OCI-LY1 (cell line): ENCODE data around the gene LMX1B.

ENCODE experiments used
- H2AFZ ChIP-seq: fragments of 200-600 bp; sonication (generic), shearing (Covaris generic); 2 replicates; pipeline ENCODE4 v1.6.0; 2014; ENCODE audit warnings: antibody characterized with exemption, mild to moderate bottlenecking, low read length
- H3F3A ChIP-seq: fragments of 200-600 bp; sonication (generic), shearing (Covaris generic); 2 replicates; pipeline ENCODE4 v1.6.0; 2014; ENCODE audit warnings: mild to moderate bottlenecking, antibody characterized with exemption, low read length, moderate library complexity; ENCODE audit not compliant: insufficient read depth
- H3K27ac ChIP-seq: fragments of 200-600 bp; sonication (generic); 2 replicates; pipeline ENCODE4 v1.5.1; 2014; ENCODE audit warnings: low read length, mixed run types, mild to moderate bottlenecking, low read depth; ENCODE audit not compliant: poor library complexity, severe bottlenecking
- H3K27me3 ChIP-seq: fragments of 200-600 bp; sonication (generic); 2 replicates; pipeline ENCODE4 v1.6.0; 2014; ENCODE audit warnings: antibody characterized with exemption, mild to moderate bottlenecking, low read length, moderate library complexity; ENCODE audit not compliant: insufficient read depth
- H3K36me3 ChIP-seq: fragments of 200-600 bp; sonication (generic); 2 replicates; pipeline ENCODE4 v1.6.1; 2014; ENCODE audit warnings: mild to moderate bottlenecking, antibody characterized with exemption, low read length, moderate library complexity, mixed read lengths; ENCODE audit not compliant: insufficient read depth
- H3K4me1 ChIP-seq: fragments of 200-600 bp; sonication (generic); 2 replicates; pipeline ENCODE4 v1.5.1; 2014; ENCODE audit warnings: mild to moderate bottlenecking, low read length, moderate library complexity; ENCODE audit not compliant: insufficient read depth, severe bottlenecking
- H3K4me2 ChIP-seq: fragments of 200-600 bp; sonication (generic), shearing (Covaris generic); 2 replicates; pipeline ENCODE4 v1.6.1; 2014; ENCODE audit warnings: low read length
- H3K4me3 ChIP-seq: fragments of 200-600 bp; sonication (generic); 2 replicates; pipeline ENCODE4 v1.5.1; 2014; ENCODE audit warnings: low read length, low read depth, mild to moderate bottlenecking, mixed read lengths; ENCODE audit not compliant: poor library complexity, severe bottlenecking
- H3K79me2 ChIP-seq: fragments of 200-600 bp; shearing (Covaris generic); 2 replicates; pipeline ENCODE4 v1.6.1; 2016; ENCODE audit warnings: mixed run types, low read length, mixed read lengths; ENCODE audit not compliant: insufficient read depth
- H3K9ac ChIP-seq: fragments of 200-600 bp; sonication (generic), shearing (Covaris generic); 2 replicates; pipeline ENCODE4 v1.6.1; 2014; ENCODE audit warnings: mild to moderate bottlenecking, low read length, mixed read lengths
- H3K9me2 ChIP-seq: fragments of 200-600 bp; sonication (generic), shearing (Covaris generic); 2 replicates; pipeline ENCODE4 v1.6.1; 2014; ENCODE audit warnings: low read depth, mild to moderate bottlenecking, low read length, mixed read lengths
- H3K9me3 ChIP-seq: fragments of 200-600 bp; shearing (Covaris generic); 2 replicates; pipeline ENCODE4 v1.6.1; 2014; ENCODE audit warnings: low read length, mixed read lengths
- H4K20me1 ChIP-seq: fragments of 200-600 bp; sonication (generic), shearing (Covaris generic); 2 replicates; pipeline ENCODE4 v1.6.0; 2016; ENCODE audit warnings: mild to moderate bottlenecking, low read length; ENCODE audit not compliant: insufficient read depth
- EZH2 ChIP-seq: fragments of 200-600 bp; sonication (generic), shearing (Covaris generic); IDR thresholded peaks from 2 replicates; pipeline ENCODE4 v1.8.0; 2017; ENCODE audit warnings: borderline replicate concordance, mixed run types, mild to moderate bottlenecking, antibody characterized with exemption, low read length, moderate library complexity, mixed read lengths
- TF ChIP-seq, protein P1 (sequence below): fragments of 200-600 bp; sonication (generic), shearing (Covaris generic); IDR thresholded peaks from 2 replicates; pipeline ENCODE4 v1.5.1; 2017; ENCODE audit warnings: mild to moderate bottlenecking, antibody characterized with exemption, low read length, moderate library complexity, mixed read lengths

Gene LMX1B

DNA sequence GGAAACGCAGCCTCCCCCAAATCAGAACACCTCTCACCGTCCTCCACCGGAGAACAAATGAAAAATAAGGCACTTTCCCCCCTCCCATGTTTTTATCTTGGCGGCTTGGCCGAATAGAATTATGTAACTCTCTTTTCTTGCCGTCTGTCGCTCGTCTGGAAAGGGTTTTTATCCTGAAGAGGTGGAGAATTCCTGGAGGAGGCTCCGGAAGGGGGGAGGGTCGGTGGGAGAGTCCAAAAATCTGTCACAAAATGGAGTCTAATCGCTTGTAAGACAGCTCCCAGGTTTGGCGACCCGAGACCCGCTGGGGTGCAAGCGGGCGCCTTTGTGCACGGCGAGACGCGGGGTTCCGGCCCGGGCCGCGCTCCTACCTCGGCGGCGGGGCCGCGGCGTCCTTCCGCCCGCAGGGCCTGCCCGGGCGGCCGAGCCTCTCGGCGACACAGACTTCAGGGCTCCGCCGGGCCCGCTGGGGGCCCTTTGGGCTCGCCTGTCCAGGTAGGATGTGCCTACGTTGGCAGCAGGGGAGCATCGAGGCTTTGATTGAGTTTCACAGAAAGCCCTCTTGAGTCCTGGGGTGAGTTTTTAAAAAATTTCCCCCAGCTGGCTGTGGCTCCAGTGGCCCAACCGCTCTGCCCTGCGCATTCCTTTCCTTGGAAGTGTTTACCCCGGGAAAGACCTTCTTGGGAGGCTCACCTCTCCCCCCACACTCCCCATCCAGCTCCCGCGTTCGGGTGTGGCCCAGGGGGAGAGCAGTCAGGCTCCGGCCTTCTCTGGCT, 5.0 kb downstream of the LMX1B start:
- Histone ChIP-seq H3F3A (no peaks in the 10 kb centered on the region), H3K4me1 (no peaks in the 10 kb centered on the region), H3K4me2 (no peak overlapping the region), H3K4me3 (no peak overlapping the region), H2AFZ (no peak overlapping the region), H4K20me1 (no peaks in the 10 kb centered on the region), H3K27me3 (no peaks in the 10 kb centered on the region), H3K27ac (no peak overlapping the region), H3K9me2 (no peaks in the 10 kb centered on the region), H3K79me2 (no peaks in the 10 kb centered on the region), H3K9me3 (no peaks in the 10 kb centered on the region), H3K9ac (no peak overlapping the region), H3K36me3 (no peaks in the 10 kb centered on the region)
- no peak for TF ChIP-seq EZH2
- TF ChIP-seq, protein P1, sequence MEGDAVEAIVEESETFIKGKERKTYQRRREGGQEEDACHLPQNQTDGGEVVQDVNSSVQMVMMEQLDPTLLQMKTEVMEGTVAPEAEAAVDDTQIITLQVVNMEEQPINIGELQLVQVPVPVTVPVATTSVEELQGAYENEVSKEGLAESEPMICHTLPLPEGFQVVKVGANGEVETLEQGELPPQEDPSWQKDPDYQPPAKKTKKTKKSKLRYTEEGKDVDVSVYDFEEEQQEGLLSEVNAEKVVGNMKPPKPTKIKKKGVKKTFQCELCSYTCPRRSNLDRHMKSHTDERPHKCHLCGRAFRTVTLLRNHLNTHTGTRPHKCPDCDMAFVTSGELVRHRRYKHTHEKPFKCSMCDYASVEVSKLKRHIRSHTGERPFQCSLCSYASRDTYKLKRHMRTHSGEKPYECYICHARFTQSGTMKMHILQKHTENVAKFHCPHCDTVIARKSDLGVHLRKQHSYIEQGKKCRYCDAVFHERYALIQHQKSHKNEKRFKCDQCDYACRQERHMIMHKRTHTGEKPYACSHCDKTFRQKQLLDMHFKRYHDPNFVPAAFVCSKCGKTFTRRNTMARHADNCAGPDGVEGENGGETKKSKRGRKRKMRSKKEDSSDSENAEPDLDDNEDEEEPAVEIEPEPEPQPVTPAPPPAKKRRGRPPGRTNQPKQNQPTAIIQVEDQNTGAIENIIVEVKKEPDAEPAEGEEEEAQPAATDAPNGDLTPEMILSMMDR, result no peak

- H3F3A ChIP-seq, result no peaks in the 10 kb centered on the region
- no peaks in the 10 kb centered on the region for H3K9me2 ChIP-seq
- H3K79me2 ChIP-seq, result no peaks in the 10 kb centered on the region
- H3K27ac ChIP-seq, result no peak overlapping the region
- no peak overlapping the region for H3K4me2 ChIP-seq
- H3K4me3 ChIP-seq, result no peak overlapping the region
- H3K9me3 ChIP-seq, result no peaks in the 10 kb centered on the region
- H2AFZ ChIP-seq, result no peak overlapping the region
- H4K20me1 ChIP-seq, result no peaks in the 10 kb centered on the region
- H3K27me3 ChIP-seq, result no peaks in the 10 kb centered on the region
- no peaks in the 10 kb centered on the region for H3K36me3 ChIP-seq
- no peaks in the 10 kb centered on the region for H3K4me1 ChIP-seq
- TF ChIP-seq, protein P1, result no peak
- H3K9ac ChIP-seq, result no peak overlapping the region
These were observed 5.8 kb downstream of the LMX1B start for GRCh38 chr9:126619361-126620135.

DNA sequence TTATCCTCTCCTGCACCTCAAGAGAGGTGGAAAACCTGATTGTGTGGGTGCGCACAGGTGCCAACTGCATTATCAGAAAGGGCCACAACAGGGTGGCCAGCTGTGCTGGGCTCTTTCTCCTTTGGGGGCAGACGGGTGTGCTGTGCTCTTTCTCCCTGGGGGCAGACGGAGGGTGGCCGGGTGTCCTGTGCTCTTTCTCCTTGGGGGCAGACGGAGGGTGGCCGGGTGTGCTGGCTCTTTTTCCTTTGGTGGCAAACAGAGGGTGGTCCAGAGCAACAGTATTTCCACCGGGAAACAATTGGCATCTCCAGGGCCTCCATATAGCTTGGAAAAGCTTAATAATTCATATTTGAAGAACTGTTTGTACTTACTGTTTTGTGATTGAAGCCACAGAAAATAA, 6.8 kb downstream of the LMX1B start:
- Histone ChIP-seq H3K4me2 (no peak overlapping the region), H3K9me3 (no peaks in the 10 kb centered on the region), H3K9ac (no peak overlapping the region), H3K27me3 (no peaks in the 10 kb centered on the region), H3K4me1 (no peaks in the 10 kb centered on the region), H3K79me2 (no peaks in the 10 kb centered on the region), H3K4me3 (no peak overlapping the region), H3K27ac (no peak overlapping the region), H3K36me3 (no peaks in the 10 kb centered on the region), H3K9me2 (no peaks in the 10 kb centered on the region), H2AFZ (no peak overlapping the region), H3F3A (no peaks in the 10 kb centered on the region), H4K20me1 (no peaks in the 10 kb centered on the region)
- TF ChIP-seq, protein P1, result no peak
- no peak for TF ChIP-seq EZH2
